ENCODE measurements around the gene MINDY4.

GRCh38 chr7:30727061-30727945, 43.9 kb upstream of the MINDY4 start:
- TF ChIP-seq CTCF (IDR thresholded peaks at IDR 0.05): no peak
- no peak for TF ChIP-seq POLR2AphosphoS5 (IDR thresholded peaks at IDR 0.05)
- TF ChIP-seq POLR2A (IDR thresholded peaks at IDR 0.05): no peak
